Astrocyte (in vitro differentiated cells and primary cell): ENCODE results near the gene SMAD7.

ENCODE experiments used
- CTCF ChIP-seq: IDR thresholded peaks from 2 replicates; pipeline ENCODE4 v1.5.1; 2011; ENCODE audit warnings: low read depth, mild to moderate bottlenecking, inconsistent platforms, low read length, moderate library complexity; ENCODE audit not compliant: insufficient read depth
- EZH2 ChIP-seq: IDR thresholded peaks from 2 replicates; pipeline ENCODE4 v1.6.1; 2012; ENCODE audit warnings: mild to moderate bottlenecking, low read length, inconsistent platforms; ENCODE audit not compliant: insufficient read depth

GRCh38 chr18:48902023-48902855 lies 48.5 kb downstream of the SMAD7 start:
- TF ChIP-seq CTCF (no peak), EZH2 (no peak)
